ENCODE measurements around the gene MAP1S. TPM values are rescaled to one million over a fixed set of nuclear protein-coding genes. Genes with fewer than 3 reads are reported as not detected.

The MAP1S gene, protein sequence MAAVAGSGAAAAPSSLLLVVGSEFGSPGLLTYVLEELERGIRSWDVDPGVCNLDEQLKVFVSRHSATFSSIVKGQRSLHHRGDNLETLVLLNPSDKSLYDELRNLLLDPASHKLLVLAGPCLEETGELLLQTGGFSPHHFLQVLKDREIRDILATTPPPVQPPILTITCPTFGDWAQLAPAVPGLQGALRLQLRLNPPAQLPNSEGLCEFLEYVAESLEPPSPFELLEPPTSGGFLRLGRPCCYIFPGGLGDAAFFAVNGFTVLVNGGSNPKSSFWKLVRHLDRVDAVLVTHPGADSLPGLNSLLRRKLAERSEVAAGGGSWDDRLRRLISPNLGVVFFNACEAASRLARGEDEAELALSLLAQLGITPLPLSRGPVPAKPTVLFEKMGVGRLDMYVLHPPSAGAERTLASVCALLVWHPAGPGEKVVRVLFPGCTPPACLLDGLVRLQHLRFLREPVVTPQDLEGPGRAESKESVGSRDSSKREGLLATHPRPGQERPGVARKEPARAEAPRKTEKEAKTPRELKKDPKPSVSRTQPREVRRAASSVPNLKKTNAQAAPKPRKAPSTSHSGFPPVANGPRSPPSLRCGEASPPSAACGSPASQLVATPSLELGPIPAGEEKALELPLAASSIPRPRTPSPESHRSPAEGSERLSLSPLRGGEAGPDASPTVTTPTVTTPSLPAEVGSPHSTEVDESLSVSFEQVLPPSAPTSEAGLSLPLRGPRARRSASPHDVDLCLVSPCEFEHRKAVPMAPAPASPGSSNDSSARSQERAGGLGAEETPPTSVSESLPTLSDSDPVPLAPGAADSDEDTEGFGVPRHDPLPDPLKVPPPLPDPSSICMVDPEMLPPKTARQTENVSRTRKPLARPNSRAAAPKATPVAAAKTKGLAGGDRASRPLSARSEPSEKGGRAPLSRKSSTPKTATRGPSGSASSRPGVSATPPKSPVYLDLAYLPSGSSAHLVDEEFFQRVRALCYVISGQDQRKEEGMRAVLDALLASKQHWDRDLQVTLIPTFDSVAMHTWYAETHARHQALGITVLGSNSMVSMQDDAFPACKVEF
- 10 to 100 TPM; 59.1 to 69.5 TPM for total RNA-seq

DNA sequence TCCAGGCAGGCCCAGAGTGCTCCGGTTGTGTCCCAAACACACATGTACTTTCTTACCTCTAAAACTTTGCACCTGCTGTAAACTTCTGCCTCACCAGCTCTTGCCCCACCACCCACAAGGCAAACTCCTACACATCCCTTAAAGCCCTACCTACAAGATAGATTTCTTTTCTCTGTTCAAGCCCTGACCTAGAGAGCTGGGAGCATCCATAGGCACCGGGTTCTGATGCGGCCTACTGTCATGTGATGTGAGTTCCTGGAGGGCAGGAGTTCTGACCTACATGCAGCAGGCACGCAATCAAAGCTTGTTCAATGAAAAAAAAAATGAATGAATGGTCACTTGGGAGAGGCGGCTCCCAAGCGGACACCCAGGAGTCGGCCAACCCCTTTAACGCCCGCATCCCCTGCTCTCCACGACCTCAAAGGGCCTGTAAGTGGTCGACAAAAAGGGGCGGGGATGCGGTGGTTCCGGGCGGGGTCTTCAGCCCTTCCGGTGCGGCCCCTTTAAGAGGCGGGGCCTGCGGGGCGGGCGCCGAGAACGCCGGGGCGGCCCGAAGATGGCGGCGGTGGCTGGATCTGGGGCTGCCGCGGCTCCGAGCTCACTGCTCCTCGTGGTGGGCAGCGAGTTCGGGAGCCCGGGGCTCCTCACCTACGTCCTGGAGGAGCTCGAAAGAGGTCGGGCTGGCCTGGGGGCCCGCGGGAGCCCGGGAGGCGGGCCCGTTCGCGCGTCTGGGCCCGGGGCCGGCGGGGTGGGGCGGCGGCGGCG lies at the start of gene MAP1S:
Gene MAP1S (plus strand): TSS at position 534 of the 765 bp plus-strand sequence. CDS start 23 bp downstream, at position 557.
- POLR2A ChIA-PET: interaction anchor here (0.7 to 1.1 kb wide), 5 partner anchors 9 to 140 kb away, joined by 3 to 4 read pairs (median 3); partner anchors contain the start of gene RPL18A
- CTCF ChIA-PET: interaction anchor here (0.6 to 1.9 kb wide), 7 partner anchors 15 to 140 kb away, joined by 3 to 9 read pairs (median 3); partner anchors contain the start of gene RPL18A

DNA sequence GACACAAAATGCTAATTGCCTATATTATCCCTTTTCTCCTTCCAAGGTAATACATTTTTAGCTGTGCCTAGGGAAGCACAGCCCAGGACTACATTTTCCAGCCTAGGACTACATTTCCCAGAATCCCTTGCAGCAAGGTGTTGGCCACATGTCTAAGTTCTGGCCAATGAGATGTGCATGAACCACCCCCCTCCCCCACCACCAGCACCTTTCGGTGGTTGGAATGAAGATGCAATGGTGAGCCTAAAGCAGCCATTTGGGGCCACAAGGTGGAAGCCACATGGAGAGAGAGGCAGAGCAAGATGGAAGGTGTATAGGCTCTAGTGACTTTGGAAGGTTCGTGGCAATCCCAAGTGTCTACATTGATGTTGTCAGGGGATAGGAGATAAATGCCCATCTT lies 47.4 kb upstream of the MAP1S start:
- ChIA-PET POLR2A (no interaction called here), CTCF (no interaction called here)

DNA sequence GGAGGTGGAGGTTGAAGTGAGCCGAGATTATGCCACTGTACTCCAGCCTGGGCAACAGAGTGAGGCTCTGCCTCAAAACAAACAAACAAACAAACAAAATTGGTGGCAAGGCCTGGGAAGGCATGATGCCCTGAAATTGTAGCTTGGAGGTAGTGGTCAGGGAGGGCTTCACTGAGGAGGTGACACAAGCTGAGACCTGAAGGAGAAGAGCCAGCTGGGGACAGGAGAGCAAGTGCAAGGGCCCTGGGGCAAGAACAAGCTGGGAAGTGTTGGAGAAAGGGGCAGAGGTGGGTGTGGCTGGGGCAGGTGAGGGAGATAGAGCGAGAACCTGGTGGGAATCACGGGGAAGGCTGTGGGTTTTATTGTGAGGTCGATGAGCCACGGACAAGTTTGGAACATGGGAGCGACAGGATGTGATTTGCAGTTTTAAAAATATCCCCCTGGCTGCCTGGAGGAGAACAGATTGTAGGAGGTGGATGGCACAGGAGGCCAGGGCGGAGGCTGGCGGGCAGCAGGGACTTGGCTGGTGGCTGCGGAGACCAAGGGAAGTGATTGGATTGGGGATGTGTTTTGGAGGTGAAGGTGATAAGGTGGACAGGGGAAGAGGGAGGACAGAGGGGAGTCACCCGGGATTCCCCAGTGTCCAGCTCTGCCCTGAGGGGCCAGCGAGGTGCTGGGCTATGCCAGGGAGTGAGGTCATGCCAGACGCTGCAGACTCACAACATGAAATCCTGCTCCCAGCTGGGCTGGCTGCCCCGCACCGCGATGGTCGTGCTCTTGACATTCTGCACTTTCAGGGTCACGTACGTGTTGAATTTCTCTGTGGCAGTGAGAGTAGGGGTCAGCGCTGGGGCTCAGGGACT lies 45.1 kb upstream of the MAP1S start:
- POLR2A ChIA-PET: no interaction called here
- CTCF ChIA-PET: no interaction called here

DNA sequence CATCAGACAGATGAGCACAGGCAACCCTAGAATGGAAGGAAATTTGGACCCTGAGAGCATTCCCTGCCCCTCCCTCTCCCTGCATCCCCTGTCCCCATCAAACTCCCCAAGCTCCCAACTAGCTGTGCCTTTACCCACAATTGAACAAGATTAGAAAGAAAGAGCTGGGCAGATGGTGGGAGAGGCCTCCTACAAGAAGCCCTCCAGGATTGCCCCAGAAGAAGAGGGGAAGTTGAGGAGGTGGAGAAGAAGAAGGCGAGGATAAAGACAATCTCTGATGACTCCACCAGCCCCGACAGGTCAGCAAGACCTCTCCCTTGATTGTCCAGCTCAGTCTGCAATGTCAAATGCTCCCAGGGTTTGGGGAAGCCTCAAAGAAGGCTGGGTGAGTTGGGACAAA lies 43.0 kb upstream of the MAP1S start:
- ChIA-PET POLR2A (no interaction called here), CTCF (no interaction called here)

DNA sequence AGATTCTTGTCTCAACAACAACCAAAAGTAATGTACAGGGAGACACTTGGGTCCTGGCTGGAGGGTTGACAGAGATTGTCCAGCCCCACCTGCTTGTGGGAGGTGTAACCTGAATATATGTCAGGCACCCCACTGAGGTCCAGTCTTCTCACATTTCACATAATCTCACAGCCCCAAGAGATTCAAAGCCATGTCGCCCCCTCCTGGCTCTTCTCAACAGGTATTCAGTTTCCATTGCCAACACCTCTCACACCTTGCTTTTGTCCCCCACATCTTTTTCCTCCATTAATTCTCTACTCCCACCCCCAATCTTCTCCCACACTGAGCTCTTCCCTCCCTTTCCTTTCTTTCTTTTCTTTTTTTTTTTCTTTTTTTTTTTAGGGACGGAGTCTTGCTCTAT lies 42.3 kb upstream of the MAP1S start:
- CTCF ChIA-PET: no interaction called here
- POLR2A ChIA-PET: no interaction called here

DNA sequence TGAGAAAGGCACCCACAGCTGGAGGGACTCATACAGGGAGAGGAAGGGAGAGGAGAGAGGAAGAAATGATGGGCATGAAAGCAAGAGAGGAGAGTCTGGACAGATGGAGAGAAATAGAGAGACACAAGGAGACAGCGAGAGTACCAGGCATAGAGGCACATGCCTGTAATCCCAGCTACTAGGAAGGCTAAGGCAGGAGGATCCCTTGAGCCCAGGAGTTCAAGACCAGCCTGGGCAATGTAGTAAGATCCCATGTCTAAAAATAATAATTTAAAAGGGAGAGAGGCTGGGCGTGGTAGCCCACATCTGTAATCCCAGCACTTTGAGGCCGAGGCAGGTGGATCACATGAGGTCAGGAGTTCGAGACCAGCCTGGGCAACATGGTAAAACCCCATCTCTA lies 40.4 kb upstream of the MAP1S start:
- ChIA-PET CTCF (no interaction called here), POLR2A (no interaction called here)

DNA sequence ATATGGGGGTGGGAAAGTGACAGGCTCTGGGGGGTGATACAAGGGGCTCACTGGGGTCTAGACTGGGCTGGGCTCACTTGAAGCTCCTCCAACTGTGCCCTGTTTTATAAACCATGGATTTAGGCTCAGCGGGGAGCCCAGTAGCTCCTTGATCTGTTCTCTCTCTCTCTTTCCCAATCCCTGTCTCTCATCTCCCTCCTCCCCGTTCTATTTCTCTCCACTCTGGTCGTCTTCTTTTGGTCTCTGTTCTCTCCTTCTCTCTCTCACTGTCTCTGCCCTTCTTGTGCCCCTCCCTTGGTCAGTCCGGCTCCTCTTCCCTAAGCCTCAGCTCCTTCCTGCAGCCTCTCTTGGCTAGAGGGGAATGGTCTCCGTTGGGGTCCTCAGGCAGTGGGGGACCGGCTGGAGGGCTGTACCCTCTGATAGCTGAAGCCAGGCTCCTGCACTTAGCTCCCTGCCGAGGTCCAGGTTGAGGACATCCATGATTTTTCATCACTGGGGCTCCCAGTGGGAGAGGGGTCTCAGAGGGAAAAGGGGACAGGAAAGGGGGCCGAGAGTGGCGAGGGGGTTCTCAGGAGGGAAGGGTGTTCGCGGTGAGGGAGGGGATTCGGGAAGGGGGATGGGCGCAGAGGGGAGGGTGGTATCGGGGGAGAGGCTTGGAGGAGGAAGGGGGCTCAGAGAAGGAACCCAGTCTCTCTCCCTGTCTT lies 39.6 kb upstream of the MAP1S start:
- ChIA-PET CTCF (interaction anchor here (0.5 to 0.6 kb wide), 2 partner anchors 87 to 254 kb away, joined by 3 read pairs; no protein-coding TSS in a partner anchor), POLR2A (no interaction called here)

DNA sequence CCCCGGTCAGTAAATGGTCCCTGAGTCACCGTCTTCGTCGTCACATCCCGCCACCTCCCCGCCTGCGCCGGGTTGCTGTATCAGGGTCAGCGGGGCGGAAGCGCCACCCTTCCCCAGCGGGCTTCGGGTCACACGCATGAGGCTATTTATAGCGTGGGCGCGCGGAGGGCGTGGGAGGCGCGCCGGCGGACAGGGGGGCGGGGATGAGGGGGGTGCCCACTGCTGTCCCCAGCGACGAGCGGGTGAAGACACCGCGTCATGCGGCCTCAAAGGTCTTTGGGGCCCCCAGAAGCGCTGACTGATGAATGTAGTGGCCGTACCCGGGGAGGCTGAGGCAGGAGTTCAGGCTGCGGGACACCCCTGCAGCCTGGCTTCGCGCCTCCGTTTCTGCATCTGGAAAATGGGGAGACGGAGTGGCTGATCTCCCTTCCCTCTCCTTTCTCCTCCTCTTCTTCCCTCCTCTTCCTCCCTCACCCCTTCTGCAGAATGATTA lies 39.0 kb upstream of the MAP1S start:
- CTCF ChIA-PET: interaction anchor here (0.6 to 0.7 kb wide), 3 partner anchors 62 to 577 kb away, joined by 3 to 4 read pairs (median 3); no protein-coding TSS in a partner anchor
- POLR2A ChIA-PET: no interaction called here

DNA sequence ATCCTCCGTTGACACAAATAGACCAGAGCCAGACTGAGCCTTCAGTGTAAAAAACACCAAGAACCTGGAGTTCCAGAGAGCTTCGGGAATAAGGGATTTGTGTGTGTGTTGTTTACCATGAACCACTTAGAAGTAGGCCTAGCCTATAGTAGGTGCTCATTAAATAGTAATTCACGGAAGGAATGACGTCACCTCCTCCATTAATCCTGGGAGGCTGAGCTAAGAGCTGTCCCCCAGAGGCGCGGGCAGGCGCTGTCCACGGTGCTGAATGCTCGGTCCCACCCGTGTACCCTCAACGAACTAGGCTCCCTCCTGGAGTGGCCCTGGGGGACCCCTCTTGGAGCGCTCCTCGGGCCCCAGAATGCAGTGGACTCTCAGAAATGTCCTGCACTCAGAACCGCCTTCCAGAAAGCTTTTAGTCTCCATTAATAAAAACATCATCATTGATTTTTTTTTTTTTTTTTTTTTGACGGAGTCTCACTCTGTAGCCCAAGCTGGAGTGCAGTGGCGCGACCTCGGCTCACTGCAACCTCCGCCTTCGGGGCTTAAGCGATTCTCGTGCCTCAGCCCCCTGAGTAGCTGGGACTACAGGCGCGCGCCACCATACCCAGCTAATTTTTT lies 37.7 kb upstream of the MAP1S start:
- ChIA-PET POLR2A (interaction anchor here (0.5 kb wide), 1 partner anchor 169 kb away, joined by 4 read pairs; no protein-coding TSS in a partner anchor), CTCF (interaction anchor here (0.9 kb wide), 1 partner anchor 98 kb away, joined by 4 read pairs; no protein-coding TSS in a partner anchor)

DNA sequence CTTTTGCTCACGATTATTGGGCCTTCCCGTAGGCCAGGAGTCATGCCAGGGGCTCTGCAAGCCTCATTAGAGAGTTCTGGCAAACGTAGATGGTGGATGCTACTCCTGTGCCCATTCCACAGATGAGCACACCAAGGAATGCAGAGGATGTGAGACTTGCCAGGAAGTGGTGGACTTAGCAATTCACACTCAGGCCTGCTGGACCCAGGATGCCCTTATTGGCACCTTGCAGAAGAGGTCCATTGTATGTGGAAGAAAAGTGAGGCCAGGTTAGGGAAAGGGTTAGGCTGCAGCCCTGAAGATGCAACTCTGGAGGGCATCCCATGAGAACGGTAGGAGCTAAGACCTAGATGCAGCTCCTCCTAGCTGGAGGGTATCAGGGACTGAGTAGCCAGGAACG lies 37.0 kb upstream of the MAP1S start:
- CTCF ChIA-PET: no interaction called here
- POLR2A ChIA-PET: no interaction called here

DNA sequence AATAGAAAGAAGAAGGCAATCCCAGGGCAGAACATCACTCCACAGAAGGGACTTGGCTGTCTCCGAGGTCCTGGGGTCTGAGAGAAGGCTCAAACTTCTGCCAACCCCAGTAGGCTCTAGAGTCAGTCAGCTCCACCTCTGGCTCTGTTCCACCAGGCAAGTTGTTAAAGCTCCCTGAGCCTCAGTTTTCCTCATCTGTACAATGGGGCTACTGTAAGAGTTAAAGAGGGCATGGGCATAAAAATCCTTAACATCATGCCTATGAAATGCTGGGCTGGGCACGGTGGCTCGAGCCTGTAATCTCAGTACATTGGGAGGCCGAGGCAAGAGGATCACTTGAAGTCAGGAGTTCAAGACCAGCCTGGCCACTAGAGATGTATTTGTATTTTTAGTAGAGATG lies 36.2 kb upstream of the MAP1S start:
- POLR2A ChIA-PET: no interaction called here
- CTCF ChIA-PET: no interaction called here

DNA sequence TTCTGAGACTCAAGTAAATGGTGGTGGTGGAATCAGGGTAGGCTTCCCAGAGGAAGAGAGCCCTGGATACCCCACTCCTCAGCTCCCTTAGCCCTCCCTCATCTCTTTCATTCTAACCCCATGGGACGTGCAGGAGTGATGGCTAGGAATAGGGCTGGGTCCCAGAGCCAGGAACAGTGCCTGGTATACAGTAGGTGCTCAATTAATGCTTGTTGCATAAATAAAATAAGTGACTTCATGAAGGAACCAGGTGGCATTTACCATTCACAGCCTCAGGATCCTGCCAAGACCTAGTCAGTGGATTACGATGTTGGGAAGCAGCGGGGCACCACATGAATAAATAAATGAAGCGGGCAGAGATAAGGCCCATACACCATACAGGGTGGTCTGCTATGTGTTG lies 35.0 kb upstream of the MAP1S start:
- ChIA-PET POLR2A (no interaction called here), CTCF (interaction anchor here (0.6 kb wide), 1 partner anchor 46 kb away, joined by 3 read pairs; no protein-coding TSS in a partner anchor)

DNA sequence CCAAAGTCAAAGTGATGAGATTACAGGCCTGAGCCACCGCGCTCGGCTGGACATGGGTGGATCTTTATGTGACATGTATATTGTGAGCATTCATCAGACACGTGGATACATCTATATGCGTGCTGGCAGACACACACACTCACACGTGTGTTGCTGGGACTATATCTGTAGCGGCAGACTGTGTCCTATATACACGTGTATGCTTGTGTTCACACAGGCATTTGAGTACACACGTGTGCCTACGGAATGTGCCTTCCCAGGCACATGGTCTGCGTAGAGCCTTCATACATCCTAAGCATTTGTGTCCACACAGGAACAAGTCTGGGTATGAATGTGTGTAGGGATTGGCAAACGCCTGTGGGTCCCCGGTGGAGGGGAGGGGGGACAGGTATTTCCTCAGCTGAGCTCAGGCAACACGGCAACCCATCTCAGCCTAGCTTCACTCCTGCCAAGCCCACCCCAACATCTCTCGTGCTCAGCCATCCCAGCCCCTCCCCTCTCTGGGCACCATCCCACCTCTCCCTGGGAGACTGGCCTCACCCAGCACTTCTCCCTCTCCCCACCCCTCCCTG lies 33.7 kb upstream of the MAP1S start:
- CTCF ChIA-PET: no interaction called here

DNA sequence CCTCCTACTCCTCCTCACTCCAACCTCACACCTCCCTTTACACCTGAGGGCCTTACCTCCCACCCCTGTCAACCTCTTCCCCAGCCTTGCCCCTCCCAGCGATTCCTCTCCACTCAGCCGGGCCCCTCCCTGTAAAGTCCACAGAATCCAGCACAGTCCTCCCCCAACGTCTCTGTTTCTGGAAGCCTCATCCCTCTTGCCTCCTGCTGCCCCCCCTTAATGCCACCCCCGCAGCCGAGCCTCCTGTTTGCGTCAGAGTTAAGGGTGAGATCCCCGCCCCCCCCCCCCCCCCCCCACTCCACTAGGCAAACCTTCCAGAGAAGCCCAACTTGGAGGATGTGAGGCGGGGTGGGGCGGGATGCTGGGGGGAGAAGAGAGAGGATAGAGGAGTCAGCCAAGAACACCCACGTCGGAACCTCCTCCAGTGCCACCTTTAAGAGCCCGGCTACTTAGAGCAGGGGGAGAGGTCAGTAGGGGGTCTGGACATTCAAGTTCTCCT lies 33.2 kb upstream of the MAP1S start:
- CTCF ChIA-PET: no interaction called here
- POLR2A ChIA-PET: no interaction called here

More for the DNA sequence above, 33.7 kb upstream of the MAP1S start:
- POLR2A ChIA-PET: no interaction called here

DNA sequence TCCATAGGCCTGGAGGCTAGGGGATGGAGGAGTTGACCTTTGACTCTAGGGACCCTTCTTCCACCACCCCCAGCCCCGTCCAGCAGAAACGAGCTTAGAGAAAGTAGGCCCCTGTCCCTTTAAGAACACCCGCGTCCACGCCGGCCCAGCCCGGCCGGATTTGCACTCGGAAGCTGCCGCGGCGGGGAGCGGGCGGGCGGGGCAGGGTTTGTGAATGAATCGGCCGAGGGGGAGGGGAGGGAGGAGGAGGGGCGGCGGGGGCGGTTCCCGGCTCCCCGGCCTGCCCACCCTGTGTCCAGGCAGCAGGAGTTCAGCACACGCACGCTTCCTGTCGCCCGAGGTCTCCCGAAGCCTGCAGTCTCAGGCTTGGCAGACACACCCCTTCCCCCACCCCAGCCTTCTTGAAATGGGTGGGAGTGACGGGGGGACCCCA lies 32.7 kb upstream of the MAP1S start:
- CTCF ChIA-PET: no interaction called here
- POLR2A ChIA-PET: no interaction called here

DNA sequence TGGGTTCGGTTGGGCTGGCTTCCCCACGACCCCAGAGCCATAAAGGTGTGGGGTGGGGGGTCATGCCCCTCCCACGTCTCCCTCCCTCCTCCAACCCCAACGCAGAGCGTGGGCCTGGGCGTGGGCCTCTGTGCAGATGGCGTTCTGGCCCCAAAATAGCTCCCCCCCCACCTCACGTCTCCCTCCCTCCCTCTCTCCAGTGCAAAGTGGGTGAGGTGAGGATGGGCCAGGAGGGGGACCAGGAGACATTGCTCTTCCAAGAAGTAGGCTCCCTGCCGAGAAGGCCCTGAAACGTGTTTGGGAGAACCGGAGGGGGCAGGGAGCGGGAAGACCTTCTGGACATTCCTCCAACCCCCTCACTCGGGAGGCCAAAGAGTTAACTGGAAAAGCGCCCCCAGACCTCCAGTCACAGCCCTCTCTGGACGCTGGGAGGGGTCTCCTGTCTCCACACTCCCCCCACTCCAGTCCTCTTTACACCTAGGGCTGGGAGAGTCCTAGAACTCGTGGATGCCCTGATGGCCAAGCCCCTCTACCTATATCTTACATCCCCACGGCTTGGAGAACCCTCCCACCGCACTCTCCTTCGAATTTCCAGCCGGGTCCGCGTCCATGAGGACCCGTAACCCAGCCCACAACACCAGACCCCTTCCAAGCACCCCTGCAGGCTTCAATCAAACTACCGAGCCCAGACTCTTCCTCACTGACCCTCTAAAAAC lies 32.0 kb upstream of the MAP1S start:
- POLR2A ChIA-PET: no interaction called here
- CTCF ChIA-PET: no interaction called here
